Globus pallidus (tissue), 1 donor: Measurements from ENCODE around the gene ERVK3-1.

Experiments
- DNase-seq: peaks from one replicate; pipeline ENCODE4 v3.0.0-alpha.2; 2015; ENCODE audit warnings: low spot score

ERVK3-1 gene

DNA sequence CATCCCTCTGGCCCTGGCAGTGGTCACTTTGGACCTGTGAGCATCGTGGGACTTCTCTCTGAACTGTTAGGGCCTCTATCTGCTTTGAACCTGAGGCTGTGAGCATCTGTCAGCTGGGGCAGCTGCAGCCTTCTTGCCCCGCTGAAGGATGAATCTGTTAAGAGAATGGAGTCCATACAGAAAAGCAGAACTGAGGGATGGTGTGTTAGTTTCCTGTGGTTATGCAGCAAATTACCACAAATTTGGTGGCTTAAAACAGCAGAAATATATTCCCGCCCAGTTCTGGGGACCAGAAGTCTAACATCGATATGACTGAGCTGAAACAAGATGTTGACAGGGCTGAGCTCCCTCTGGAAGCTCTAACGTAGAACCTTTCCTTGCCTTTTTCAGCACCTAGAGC is 59.0 kb downstream of the ERVK3-1 start:
- no peak for DNase-seq
